Loucy (cell line): ENCODE data around the gene APOLD1.
A peak's percentile ranks its signal among the peaks of the same experiment; 100 is the strongest.

ENCODE experiments used
- H2AFZ ChIP-seq: fragments of 200-600 bp; sonication (generic); 2 replicates; pipeline ENCODE4 v1.6.0; 2016; ENCODE audit warnings: antibody characterized with exemption, mild to moderate bottlenecking, low read length, moderate library complexity
- H3F3A ChIP-seq: fragments of 200-600 bp; 2 replicates; pipeline ENCODE4 v1.6.0; 2016; ENCODE audit warnings: antibody characterized with exemption, low read depth, mild to moderate bottlenecking
- H3K27me3 ChIP-seq: fragments of 200-600 bp; sonication (generic); 2 replicates; pipeline ENCODE4 v1.6.1; 2014; ENCODE audit warnings: low read length, mild to moderate bottlenecking; ENCODE audit not compliant: insufficient read depth, poor library complexity, severe bottlenecking
- H3K36me3 ChIP-seq: fragments of 200-600 bp; sonication (generic); 2 replicates; pipeline ENCODE4 v1.6.1; 2016; ENCODE audit warnings: low read length; ENCODE audit not compliant: insufficient read depth
- H3K4me1 ChIP-seq: fragments of 200-600 bp; sonication (generic); 2 replicates; pipeline ENCODE4 v1.5.1; 2014; ENCODE audit warnings: low read length, mild to moderate bottlenecking; ENCODE audit not compliant: insufficient read depth, poor library complexity, severe bottlenecking
- H3K4me2 ChIP-seq: fragments of 200-600 bp; sonication (generic); 2 replicates; pipeline ENCODE4 v1.6.0; 2014; ENCODE audit warnings: antibody characterized with exemption, low read length, low read depth, mild to moderate bottlenecking; ENCODE audit not compliant: poor library complexity, severe bottlenecking
- H3K4me3 ChIP-seq: fragments of 200-600 bp; sonication (generic); 2 replicates; pipeline ENCODE4 v1.5.1; 2014; ENCODE audit warnings: low read length, mild to moderate bottlenecking, mixed read lengths; ENCODE audit not compliant: poor library complexity, severe bottlenecking
- H3K79me2 ChIP-seq: fragments of 200-600 bp; sonication (generic); 2 replicates; pipeline ENCODE4 v1.6.1; 2014; ENCODE audit warnings: low read length; ENCODE audit not compliant: insufficient read depth
- H3K9ac ChIP-seq: fragments of 200-600 bp; sonication (generic); 2 replicates; pipeline ENCODE4 v1.6.0; 2014; ENCODE audit warnings: mild to moderate bottlenecking, low read depth, low read length, moderate library complexity; ENCODE audit not compliant: poor library complexity, severe bottlenecking
- H3K9me2 ChIP-seq: fragments of 200-600 bp; sonication (generic); replicated peaks from 2 replicates; pipeline ENCODE4 v1.6.1; 2016; ENCODE audit warnings: low read depth, low read length, mixed read lengths
- H3K9me3 ChIP-seq: fragments of 200-600 bp; sonication (generic); 2 replicates; pipeline ENCODE4 v1.6.1; 2014; ENCODE audit warnings: mild to moderate bottlenecking, antibody characterized with exemption, low read length, low read depth; ENCODE audit not compliant: insufficient read depth
- H4K20me1 ChIP-seq: fragments of 200-600 bp; sonication (generic); 2 replicates; pipeline ENCODE4 v1.6.0; 2014; ENCODE audit warnings: antibody characterized with exemption, low read length, mild to moderate bottlenecking; ENCODE audit not compliant: insufficient read depth, poor library complexity, severe bottlenecking
- EZH2phosphoT487 ChIP-seq: fragments of 200-600 bp; IDR thresholded peaks from 2 replicates; pipeline ENCODE4 v1.6.1; 2018; ENCODE audit warnings: antibody characterized with exemption, mild to moderate bottlenecking, moderate library complexity, borderline replicate concordance
- TF ChIP-seq, protein P1 (sequence below): fragments of 200-600 bp; sonication (generic); conservative IDR thresholded peaks from 2 replicates; pipeline ENCODE4 v1.5.1; 2014; ENCODE audit warnings: mild to moderate bottlenecking, antibody characterized with exemption, low read length

The APOLD1 gene

DNA sequence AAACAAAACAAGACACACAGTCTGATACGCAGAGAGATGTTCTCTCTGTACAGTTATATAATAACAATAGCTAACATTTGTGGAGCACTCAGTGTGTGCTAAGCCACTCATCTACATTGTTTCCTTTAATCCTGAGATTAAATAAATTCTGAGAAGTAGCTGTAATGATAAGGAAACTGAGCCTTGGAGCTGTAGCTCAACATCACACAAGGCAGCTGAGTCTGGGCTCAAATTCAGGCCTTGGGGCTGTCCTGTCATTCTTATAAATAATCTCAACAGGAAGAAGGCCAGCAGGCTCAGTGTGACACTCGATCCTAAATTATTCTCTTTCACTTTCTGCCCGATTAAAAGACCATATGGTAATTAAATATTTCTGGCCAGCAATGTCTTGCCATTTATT, 43.8 kb upstream of the APOLD1 start:
- H3K4me2 ChIP-seq, result peak overlapping the region; percentile 5
- no peaks in the 10 kb centered on the region for H3K36me3 ChIP-seq
- no peak overlapping the region for H3K9ac ChIP-seq
- no peaks in the 10 kb centered on the region for H3K9me3 ChIP-seq
- H3K27me3 ChIP-seq, result no peaks in the 10 kb centered on the region
- TF ChIP-seq, protein P1, sequence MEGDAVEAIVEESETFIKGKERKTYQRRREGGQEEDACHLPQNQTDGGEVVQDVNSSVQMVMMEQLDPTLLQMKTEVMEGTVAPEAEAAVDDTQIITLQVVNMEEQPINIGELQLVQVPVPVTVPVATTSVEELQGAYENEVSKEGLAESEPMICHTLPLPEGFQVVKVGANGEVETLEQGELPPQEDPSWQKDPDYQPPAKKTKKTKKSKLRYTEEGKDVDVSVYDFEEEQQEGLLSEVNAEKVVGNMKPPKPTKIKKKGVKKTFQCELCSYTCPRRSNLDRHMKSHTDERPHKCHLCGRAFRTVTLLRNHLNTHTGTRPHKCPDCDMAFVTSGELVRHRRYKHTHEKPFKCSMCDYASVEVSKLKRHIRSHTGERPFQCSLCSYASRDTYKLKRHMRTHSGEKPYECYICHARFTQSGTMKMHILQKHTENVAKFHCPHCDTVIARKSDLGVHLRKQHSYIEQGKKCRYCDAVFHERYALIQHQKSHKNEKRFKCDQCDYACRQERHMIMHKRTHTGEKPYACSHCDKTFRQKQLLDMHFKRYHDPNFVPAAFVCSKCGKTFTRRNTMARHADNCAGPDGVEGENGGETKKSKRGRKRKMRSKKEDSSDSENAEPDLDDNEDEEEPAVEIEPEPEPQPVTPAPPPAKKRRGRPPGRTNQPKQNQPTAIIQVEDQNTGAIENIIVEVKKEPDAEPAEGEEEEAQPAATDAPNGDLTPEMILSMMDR, result no peak
- no peak for TF ChIP-seq EZH2phosphoT487
- peaks cover 28% of the 10 kb centered on the region for H3K4me1 ChIP-seq
- H3K4me3 ChIP-seq, result no peak overlapping the region
- peaks cover 29% of the 10 kb centered on the region for H3K79me2 ChIP-seq
- H2AFZ ChIP-seq, result no peak overlapping the region
- 0 out of 2 replicates have a peak, but pooled peaks cover 3% of the 10 kb centered on the region for H3F3A ChIP-seq
- no peaks in the 10 kb centered on the region for H4K20me1 ChIP-seq
- H3K9me2 ChIP-seq, result no peaks in the 10 kb centered on the region

DNA sequence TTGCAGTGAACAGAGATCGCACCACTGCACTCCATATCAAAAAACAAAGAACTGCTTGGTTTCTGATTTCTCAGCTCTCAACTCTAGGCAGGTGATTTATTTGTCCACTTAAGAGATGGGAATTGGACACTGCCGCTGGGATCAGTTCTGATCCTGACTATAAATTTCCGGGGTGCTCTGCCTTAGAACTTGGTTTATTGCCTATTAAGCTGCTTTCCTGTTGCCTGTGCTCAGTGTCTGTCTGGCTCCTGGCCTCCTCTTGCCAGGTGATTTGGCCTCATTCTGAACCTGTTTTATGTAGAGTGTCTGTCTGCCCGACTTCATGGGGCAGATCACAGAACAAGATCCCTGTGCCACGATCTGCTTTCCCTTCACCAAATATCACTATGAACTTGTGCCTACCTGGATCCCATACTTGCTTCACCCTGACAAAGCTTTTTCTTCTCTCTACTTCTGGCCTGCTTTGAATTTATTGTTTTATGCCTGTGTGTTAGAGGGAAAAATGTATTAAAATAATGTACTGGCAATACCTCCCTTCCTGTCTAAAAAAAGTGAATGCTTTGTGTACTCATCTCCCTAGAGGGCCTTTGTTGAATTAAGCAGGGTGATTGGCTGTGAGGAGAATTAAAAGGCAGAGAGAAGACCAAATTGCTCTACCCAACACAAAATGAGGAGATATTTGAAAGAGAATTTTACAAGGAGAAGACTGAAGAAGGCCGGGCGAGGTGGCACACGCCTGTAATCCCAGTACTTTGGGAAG, 40.7 kb upstream of the APOLD1 start:
- no peaks in the 10 kb centered on the region for H4K20me1 ChIP-seq
- no peaks in the 10 kb centered on the region for H3K27me3 ChIP-seq
- H3K9ac ChIP-seq, result no peak overlapping the region
- H3K4me1 ChIP-seq, result peaks cover 22% of the 10 kb centered on the region
- H3K79me2 ChIP-seq, result peaks cover 11% of the 10 kb centered on the region; the same call in 1 of the 2 replicates
- H3K4me3 ChIP-seq, result no peak overlapping the region
- TF ChIP-seq, protein P1, result no peak
- no peak for TF ChIP-seq EZH2phosphoT487
- no peaks in the 10 kb centered on the region for H3K9me3 ChIP-seq
- no peaks in the 10 kb centered on the region for H3K9me2 ChIP-seq
- no peak overlapping the region for H3K4me2 ChIP-seq
- H2AFZ ChIP-seq, result no peak overlapping the region
- no peaks in the 10 kb centered on the region for H3K36me3 ChIP-seq
- H3F3A ChIP-seq, result no peaks in the 10 kb centered on the region

DNA sequence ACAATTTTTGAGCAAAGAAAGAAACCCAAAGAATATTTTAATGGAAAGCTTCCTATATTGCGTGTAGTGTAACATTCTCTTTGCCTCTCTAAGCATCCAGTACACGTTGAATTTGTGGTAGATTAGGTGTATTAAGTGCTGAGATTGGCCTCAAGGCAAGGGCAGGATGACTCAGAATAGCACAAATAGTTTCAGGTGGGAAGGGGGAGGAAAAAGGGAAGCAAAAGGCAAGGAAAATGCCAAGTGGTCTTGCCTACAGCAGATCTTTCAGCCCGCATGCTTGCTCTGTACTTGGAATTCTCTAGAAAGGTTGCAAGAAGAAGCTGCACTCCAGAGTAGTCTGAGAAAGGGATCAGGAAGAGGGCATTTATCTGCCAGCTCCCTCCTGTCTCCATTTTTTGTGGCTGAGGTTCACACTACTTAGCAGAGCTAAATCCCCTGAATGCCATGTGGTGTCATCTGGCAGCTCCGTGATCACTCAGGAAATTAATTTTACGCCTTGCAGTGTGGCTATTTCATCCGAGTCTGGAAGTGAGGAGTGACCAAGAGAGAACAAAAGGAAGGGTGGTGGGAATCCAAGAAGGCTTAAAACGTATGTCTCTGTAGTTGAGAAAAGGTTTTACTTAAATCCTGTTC, 39.8 kb upstream of the APOLD1 start:
- Histone ChIP-seq H3F3A (no peaks in the 10 kb centered on the region), H3K27me3 (no peaks in the 10 kb centered on the region), H3K9me3 (no peaks in the 10 kb centered on the region), H3K36me3 (no peaks in the 10 kb centered on the region), H4K20me1 (no peaks in the 10 kb centered on the region), H3K4me2 (no peak overlapping the region), H3K4me1 (peaks cover 22% of the 10 kb centered on the region), H3K9me2 (no peaks in the 10 kb centered on the region), H3K9ac (no peak overlapping the region), H3K79me2 (peaks cover 5% of the 10 kb centered on the region; the same call in 1 of the 2 replicates), H2AFZ (no peak overlapping the region), H3K4me3 (no peak overlapping the region)
- TF ChIP-seq, protein P1, result no peak
- TF ChIP-seq EZH2phosphoT487, result no peak
